Lower leg skin (tissue), 4 donors: ENCODE results near the gene NKAIN2. TPM values are rescaled to one million over a fixed set of nuclear protein-coding genes. Genes with fewer than 3 reads are reported as not detected.

ENCODE experiments used
- DNase-seq, 2 donors: peaks; one replicate each; pipeline ENCODE4 v3.0.0-alpha.2; 2019; ENCODE audit warnings: low spot score in 2 of 2
- H3K4me3 ChIP-seq: fragments of 200-600 bp; sonication (generic); 2 replicates; pipeline ENCODE4 v1.5.1; 2017; ENCODE audit warnings: mild to moderate bottlenecking, low read depth; ENCODE audit not compliant: poor library complexity, severe bottlenecking
- CTCF ChIP-seq, 3 donors: fragments of 450-650 bp; IDR thresholded peaks; one replicate each; pipeline ENCODE4 v1.5.1; 2016; ENCODE audit warnings: antibody characterized with exemption in 3 of 3, mild to moderate bottlenecking in 3 of 3, moderate library complexity in 2 of 3
- POLR2A ChIP-seq, 2 donors: fragments of 450-650 bp; IDR thresholded peaks; one replicate each; pipeline ENCODE4 v1.6.1; 2016 to 2017; ENCODE audit warnings: antibody characterized with exemption in 2 of 2, mild to moderate bottlenecking in 1 of 2, moderate library complexity in 1 of 2
- WGBS, 2 donors: methylation state at CpG; one replicate each; pipeline ENCODE4 v1.1.5; 2018; 5-methylcytosine and 5-hydroxymethylcytosine counted together
- intact Hi-C: fragments of 100-400 bp; cut with DNase I; formaldehyde crosslinking; loops from one replicate; pipeline ENCODE4 v1.15.0; 2023; ENCODE audit warnings: low total_unique reads
- total RNA-seq, 4 donors: library from RNA; depleted of rRNA; stranded (reverse); fragments of >200 nt; gene quantifications; one replicate each; pipeline ENCODE4 v1.1.0, GENCODE V29; 2016

NKAIN2 gene
- total RNA-seq, 4 donors from 2014 or later: 0.37 TPM; not detected in 3

GRCh38 chr6:124432620-124433019 lies 629.0 kb downstream of the NKAIN2 start:
- DNase-seq: no peak
- intact Hi-C loops: no loop called here
- TF ChIP-seq CTCF (IDR thresholded peaks at IDR 0.05) (no peak), POLR2A (IDR thresholded peaks at IDR 0.05) (no peak)
- no peak overlapping the region for H3K4me3 ChIP-seq
- 91 to 96% methylated on average over 1 of the region's 1 CpG for WGBS, 2 donors

- intact Hi-C loops: no loop called here
- H3K4me3 ChIP-seq: no peak overlapping the region
- 77 to 85% methylated on average over 6 of the region's 6 CpGs for WGBS, 2 donors
- no peak for TF ChIP-seq POLR2A (IDR thresholded peaks at IDR 0.05)
- no peak for TF ChIP-seq CTCF (IDR thresholded peaks at IDR 0.05)
- DNase-seq: no peak
Measured at GRCh38 chr6:124433387-124434160, 629.9 kb downstream of the NKAIN2 start.

GRCh38 chr6:124434421-124434820 lies 630.8 kb downstream of the NKAIN2 start:
- TF ChIP-seq POLR2A (IDR thresholded peaks at IDR 0.05) (no peak), CTCF (IDR thresholded peaks at IDR 0.05) (no peak)
- intact Hi-C loops: no loop called here
- no peak overlapping the region for H3K4me3 ChIP-seq
- WGBS, 2 donors: 73 to 77% methylated on average over 2 of the region's 2 CpGs
- DNase-seq: no peak

GRCh38 chr6:124436803-124437202 lies 633.1 kb downstream of the NKAIN2 start:
- intact Hi-C loops: no loop called here
- WGBS, 2 donors: 81 to 94% methylated on average over 3 of the region's 3 CpGs
- DNase-seq: no peak
- H3K4me3 ChIP-seq: no peak overlapping the region
- TF ChIP-seq POLR2A (IDR thresholded peaks at IDR 0.05): no peak
- no peak for TF ChIP-seq CTCF (IDR thresholded peaks at IDR 0.05)

- TF ChIP-seq CTCF (IDR thresholded peaks at IDR 0.05) (no peak), POLR2A (IDR thresholded peaks at IDR 0.05) (no peak)
- no peak overlapping the region for H3K4me3 ChIP-seq
- DNase-seq: no peak
- intact Hi-C loops: no loop called here
- WGBS, 2 donors: 72 to 77% methylated on average over 4 of the region's 4 CpGs
Measured at GRCh38 chr6:124438546-124439065, 634.9 kb downstream of the NKAIN2 start.
